Epithelial cell of proximal tubule (primary cell): ENCODE measurements around the gene KLHL26. TPM values are rescaled to one million over a fixed set of nuclear protein-coding genes. Genes with fewer than 3 reads are reported as not detected.

ENCODE experiments used
- DNase-seq: peaks from one replicate; pipeline ENCODE4 v3.0.0-alpha.2; 2011; ENCODE audit warnings: low read depth
- H3K4me3 ChIP-seq: 2 replicates; pipeline ENCODE4 v1.5.1; 2011; ENCODE audit warnings: low read depth, mild to moderate bottlenecking, low read length
- CTCF ChIP-seq: conservative IDR thresholded peaks from 2 replicates; pipeline ENCODE4 v1.5.1; 2012; ENCODE audit warnings: low read depth, mild to moderate bottlenecking, low read length
- total RNA-seq: library from RNA; depleted of rRNA; stranded (reverse); fragments of >200 nt; gene quantifications from 2 replicates; pipeline ENCODE4 v1.2.3, GENCODE V29; 2015

KLHL26 gene
- total RNA-seq, 1 donor from 2014 or later: 16.5 TPM

GRCh38 chr19:18708452-18709231 lies 71.8 kb downstream of the KLHL26 start:
- no peak for TF ChIP-seq CTCF
- H3K4me3 ChIP-seq: no peak overlapping the region
- DNase-seq: no peak

DNA sequence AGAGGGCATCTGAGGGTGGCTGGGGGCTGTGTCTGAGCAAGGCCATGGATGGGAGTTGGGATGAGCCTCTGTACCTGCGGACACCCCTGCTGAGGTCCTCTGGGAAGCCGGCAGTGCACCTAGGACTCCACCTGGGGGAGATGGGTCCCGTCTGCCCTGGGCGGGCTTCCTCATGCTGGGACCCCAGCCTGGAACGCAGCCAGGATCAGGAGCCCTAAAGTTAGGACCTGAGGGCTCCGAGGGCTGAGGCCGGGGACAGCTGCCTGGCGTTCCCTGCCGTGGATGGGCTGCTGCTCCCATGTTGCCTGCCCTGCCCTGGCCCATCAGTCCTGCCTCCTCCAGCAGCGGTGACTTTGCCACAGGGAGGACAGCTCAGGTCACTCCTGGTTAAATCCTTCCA lies 72.7 kb downstream of the KLHL26 start:
- H3K4me3 ChIP-seq: no peak overlapping the region
- DNase-seq: no peak
- TF ChIP-seq CTCF: no peak

DNA sequence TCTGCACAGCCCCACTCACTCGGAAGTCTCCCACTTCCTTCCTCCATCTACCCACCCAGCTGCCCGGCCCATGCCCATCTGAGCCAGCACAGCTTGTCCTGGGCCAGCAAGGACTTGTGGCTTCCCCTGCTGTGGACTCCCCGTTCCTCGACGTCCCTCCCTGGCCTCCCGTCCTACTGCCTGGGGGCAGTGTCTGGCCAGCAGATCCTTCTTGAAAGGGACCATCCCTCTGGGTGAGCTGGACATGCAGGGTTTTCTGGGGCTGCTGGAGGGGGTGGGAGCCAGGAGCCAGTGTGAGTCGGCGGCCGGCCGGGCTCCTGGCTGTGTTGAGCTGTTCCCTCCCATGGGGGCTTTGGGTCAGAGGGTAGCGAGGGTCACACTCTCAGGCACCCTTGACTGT lies 73.4 kb downstream of the KLHL26 start:
- no peak for DNase-seq
- no peak for TF ChIP-seq CTCF
- H3K4me3 ChIP-seq: no peak overlapping the region

- H3K4me3 ChIP-seq: no peak overlapping the region
- DNase-seq: no peak
- TF ChIP-seq CTCF: no peak
Measured at GRCh38 chr19:18710996-18711751, 74.3 kb downstream of the KLHL26 start.

GRCh38 chr19:18711893-18712292 lies 75.1 kb downstream of the KLHL26 start:
- H3K4me3 ChIP-seq: no peak overlapping the region
- TF ChIP-seq CTCF: no peak
- no peak for DNase-seq

DNA sequence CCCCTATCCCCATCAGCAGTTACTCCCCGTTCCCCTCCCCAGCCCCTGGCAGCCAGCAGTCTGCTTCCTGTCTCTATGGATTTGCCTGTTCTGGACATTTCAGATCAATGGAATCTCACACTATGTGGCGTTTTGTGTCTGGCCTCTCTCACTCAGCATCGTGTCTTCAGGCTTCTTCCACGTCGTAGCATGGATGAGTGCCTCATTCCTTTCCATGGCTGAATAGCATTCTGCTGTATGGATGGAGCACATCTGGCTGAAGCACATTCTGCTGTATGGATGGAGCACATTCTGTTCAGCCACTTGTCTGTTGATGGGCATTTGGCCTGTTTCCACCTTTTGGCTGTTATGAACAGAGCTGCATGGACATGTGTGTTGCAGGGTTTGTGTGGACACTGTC lies 76.2 kb downstream of the KLHL26 start:
- DNase-seq: no peak
- H3K4me3 ChIP-seq: no peak overlapping the region
- no peak for TF ChIP-seq CTCF
